Upper lobe of left lung (tissue), 6 donors: ENCODE measurements around the gene CTXN1. TPM values are rescaled to one million over a fixed set of nuclear protein-coding genes. Genes with fewer than 3 reads are reported as not detected.
A peak's percentile ranks its signal among the peaks of the same experiment; 100 is the strongest.

Experiments
- ATAC-seq, 2 donors: fragments of 200-7000 bp; cut with Tn5 transposase; one replicate each; pipeline ENCODE4 v1.9.1; 2022; ENCODE audit warnings: mild to moderate bottlenecking in 2 of 2, moderate library complexity in 2 of 2; ENCODE audit not compliant: low FRiP score in 2 of 2
- DNase-seq, 2 donors: peaks; one replicate each; pipeline ENCODE4 v3.0.0-alpha.2; 2019 to 2020
- H3K27ac ChIP-seq, 4 donors: fragments of 200-600 bp; sonication (generic); one replicate each; pipeline ENCODE4 v1.5.1; 2016 to 2019
- H3K27me3 ChIP-seq, 4 donors: fragments of 200-600 bp; sonication (generic); one replicate each; pipeline ENCODE4 v1.5.1; 2017 to 2019
- H3K36me3 ChIP-seq, 4 donors: fragments of 200-600 bp; sonication (generic); one replicate each; pipeline ENCODE4 v1.5.1; 2016 to 2019
- H3K4me1 ChIP-seq, 4 donors: fragments of 200-600 bp; sonication (generic); one replicate each; pipeline ENCODE4 v1.5.1; 2018 to 2019
- H3K4me3 ChIP-seq, 4 donors: fragments of 200-600 bp; sonication (generic); one replicate each; pipeline ENCODE4 v1.5.1; 2017 to 2019; ENCODE audit warnings: mild to moderate bottlenecking in 2 of 4, moderate library complexity in 1 of 4
- H3K9me3 ChIP-seq, 4 donors: fragments of 200-600 bp; sonication (generic); one replicate each; pipeline ENCODE4 v1.5.1; 2018 to 2019
- CTCF ChIP-seq, 6 experiments: fragments of 450-650 bp in 4 of 6; fragments of 200-600 bp in 2 of 6; sonication (generic) in 2 of 6; IDR thresholded peaks; one replicate each; pipeline ENCODE4 v1.5.1; 2016 to 2019; ENCODE audit warnings: antibody characterized with exemption in 6 of 6
- EP300 ChIP-seq, 4 donors: sonication (generic); formaldehyde crosslinking; IDR thresholded peaks; one replicate each; pipeline ENCODE4 v1.5.1; 2017; ENCODE audit warnings: antibody characterized with exemption in 4 of 4, control low read depth in 2 of 4
- POLR2A ChIP-seq, 4 donors: fragments of 450-650 bp; IDR thresholded peaks; one replicate each; pipeline ENCODE4 v1.5.1; 2016 to 2017; ENCODE audit warnings: antibody characterized with exemption in 4 of 4, mild to moderate bottlenecking in 2 of 4
- POLR2AphosphoS5 ChIP-seq, 2 donors: sonication (generic); formaldehyde crosslinking; IDR thresholded peaks; one replicate each; pipeline ENCODE4 v1.5.1; 2017; ENCODE audit warnings: antibody characterized with exemption in 2 of 2
- WGBS, 2 donors: methylation state at CpG; one replicate each; pipeline ENCODE4 v1.1.5; 2017 to 2018; 5-methylcytosine and 5-hydroxymethylcytosine counted together
- total RNA-seq, 6 donors: library from RNA; depleted of rRNA in 4 of 6; stranded (reverse); fragments of >200 nt in 4 of 6; gene quantifications; one replicate each; pipeline versions ENCODE4 v1.1.0 to v1.2.1, GENCODE V29; 2016 to 2021
- donor health status: DM: no; HTN: no; CAD: no; lungs with moderate emphysema.
- donor health status: DM: no; HTN: yes; CAD: no; lungs with severe emphysema.

Gene CTXN1
- total RNA-seq, 6 donors from 2014 or later: 1.2 to 28.3 (median 13.4) TPM

- WGBS, 2 donors: 86 to 95% methylated on average over 11 of the region's 11 CpGs
These were observed 18.4 kb downstream of the CTXN1 start for GRCh38 chr19:7907544-7907943.

GRCh38 chr19:7907122-7907521, 18.8 kb downstream of the CTXN1 start:
- TF ChIP-seq POLR2A (IDR thresholded peaks at IDR 0.05) (no peak), POLR2AphosphoS5 (IDR thresholded peaks at IDR 0.05) (no peak), CTCF (IDR thresholded peaks at IDR 0.05) (no peak), EP300 (IDR thresholded peaks at IDR 0.05) (no peak)
- Histone ChIP-seq H3K4me3 (no peak overlapping the region), H3K4me1 (peaks cover 30 to 43% (median 33%) of the 10 kb centered on the region in 4 donors), H3K27me3 (no peaks in the 10 kb centered on the region), H3K36me3 (peaks cover 19 to 49% (median 42%) of the 10 kb centered on the region in 4 donors), H3K9me3 (no peaks in the 10 kb centered on the region), H3K27ac (no peak overlapping the region)
- DNase-seq (peak in 1 of 2 donors; percentile 61), ATAC-seq (no peak)
- 90 to 92% methylated on average over 19 of the region's 19 CpGs for WGBS, 2 donors

More at GRCh38 chr19:7907544-7907943, 18.4 kb downstream of the CTXN1 start:
- Histone ChIP-seq H3K27ac (no peak overlapping the region), H3K4me1 (peaks cover 26 to 39% (median 30%) of the 10 kb centered on the region in 4 donors), H3K27me3 (no peaks in the 10 kb centered on the region), H3K9me3 (no peaks in the 10 kb centered on the region), H3K36me3 (peaks cover 23 to 54% (median 46%) of the 10 kb centered on the region in 4 donors), H3K4me3 (no peak overlapping the region)
- TF ChIP-seq CTCF (IDR thresholded peaks at IDR 0.05) (no peak), EP300 (IDR thresholded peaks at IDR 0.05) (no peak), POLR2AphosphoS5 (IDR thresholded peaks at IDR 0.05) (no peak), POLR2A (IDR thresholded peaks at IDR 0.05) (no peak)
- ATAC-seq (no peak), DNase-seq (peak in 1 of 2 donors; percentile 53)

GRCh38 chr19:7905859-7906258, 20.1 kb downstream of the CTXN1 start:
- DNase-seq: peak in 1 of 2 donors; percentile 60
- Histone ChIP-seq H3K27ac (no peak overlapping the region), H3K9me3 (no peaks in the 10 kb centered on the region), H3K4me3 (no peak overlapping the region), H3K36me3 (peaks cover 8 to 37% (median 30%) of the 10 kb centered on the region in 4 donors), H3K27me3 (no peaks in the 10 kb centered on the region), H3K4me1 (peaks cover 31 to 44% (median 33%) of the 10 kb centered on the region in 4 donors)
- no peak for ATAC-seq
- TF ChIP-seq POLR2AphosphoS5 (IDR thresholded peaks at IDR 0.05) (no peak), CTCF (IDR thresholded peaks at IDR 0.05) (no peak), POLR2A (IDR thresholded peaks at IDR 0.05) (no peak), EP300 (IDR thresholded peaks at IDR 0.05) (no peak)
- 86 to 87% methylated on average over 10 of the region's 10 CpGs for WGBS, 2 donors

GRCh38 chr19:7905268-7905667, 20.7 kb downstream of the CTXN1 start:
- peaks cover 31 to 44% (median 33%) of the 10 kb centered on the region in 4 donors for H3K4me1 ChIP-seq
- H3K4me3 ChIP-seq: peak overlapping the region in 2 of 4 donors; percentile 71 to 99
- WGBS, 2 donors: 69 to 79% methylated on average over 8 to 10 of the region's 10 CpGs

More at GRCh38 chr19:7905268-7905667, 20.7 kb downstream of the CTXN1 start:
- Histone ChIP-seq H3K9me3 (no peaks in the 10 kb centered on the region), H3K36me3 (peaks cover 3 to 31% (median 24%) of the 10 kb centered on the region in 4 donors), H3K27me3 (no peaks in the 10 kb centered on the region), H3K27ac (no peak overlapping the region)
- TF ChIP-seq POLR2AphosphoS5 (IDR thresholded peaks at IDR 0.05): no peak
- no peak for TF ChIP-seq CTCF (IDR thresholded peaks at IDR 0.05)
- no peak for TF ChIP-seq EP300 (IDR thresholded peaks at IDR 0.05)
- no peak for TF ChIP-seq POLR2A (IDR thresholded peaks at IDR 0.05)
- no peak for ATAC-seq
- DNase-seq: peak in 1 of 2 donors; percentile 66
